HUES48 (cell line): ENCODE data around the gene TTC9C.

Source experiments
- H3K27ac ChIP-seq: one replicate; pipeline ENCODE4 v1.7.0; 2013; ENCODE audit warnings: low read depth, low read length, inconsistent platforms
- H3K27me3 ChIP-seq: 2 replicates; pipeline ENCODE4 v1.6.1; 2013; ENCODE audit warnings: mild to moderate bottlenecking, low read length; ENCODE audit not compliant: control insufficient read depth, insufficient read depth
- H3K36me3 ChIP-seq: 2 replicates; pipeline ENCODE4 v1.6.1; 2013; ENCODE audit warnings: low read length; ENCODE audit not compliant: control insufficient read depth, insufficient read depth
- H3K4me1 ChIP-seq: 2 replicates; pipeline ENCODE4 v1.6.1; 2013; ENCODE audit warnings: mild to moderate bottlenecking, low read length; ENCODE audit not compliant: control insufficient read depth, insufficient read depth
- H3K4me3 ChIP-seq: 2 replicates; pipeline ENCODE4 v1.5.1; 2013; ENCODE audit warnings: mild to moderate bottlenecking, low read depth, low read length
- H3K9ac ChIP-seq: 2 replicates; pipeline ENCODE4 v1.6.1; 2013; ENCODE audit warnings: mild to moderate bottlenecking, low read depth, low read length, moderate library complexity
- H3K9me3 ChIP-seq: 2 replicates; pipeline ENCODE4 v1.6.1; 2013; ENCODE audit warnings: low read length; ENCODE audit not compliant: control insufficient read depth, insufficient read depth

Gene TTC9C

DNA sequence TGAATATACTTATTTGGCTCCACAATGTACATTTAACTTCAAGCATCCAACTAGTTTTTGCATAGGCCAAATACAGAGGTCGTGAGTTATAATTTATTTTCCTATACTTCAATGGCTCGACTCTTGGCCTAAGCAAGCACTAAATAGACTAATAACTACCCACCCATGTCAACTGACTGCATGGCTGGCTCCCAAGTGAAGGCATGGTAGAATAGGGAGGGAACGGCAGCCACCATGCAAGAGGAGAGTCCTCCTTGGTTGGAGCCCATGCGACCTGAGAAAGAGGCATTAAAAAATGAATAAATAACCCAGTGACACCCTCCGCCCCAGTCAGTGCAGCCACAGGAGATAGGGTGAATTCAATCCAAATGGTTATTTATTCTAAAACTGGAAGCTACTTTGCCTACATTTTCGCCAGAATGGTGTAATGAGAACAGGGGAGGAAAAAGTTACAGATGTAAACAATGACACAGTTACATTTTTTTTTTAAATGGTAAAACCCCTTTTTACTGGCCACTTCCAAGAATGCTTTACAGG is 15.9 kb upstream of the TTC9C start:
- Histone ChIP-seq H3K4me1 (peaks cover 19% of the 10 kb centered on the region), H3K27me3 (no peaks in the 10 kb centered on the region), H3K27ac (peak overlapping the region; percentile 8), H3K36me3 (peaks cover 66% of the 10 kb centered on the region), H3K9ac (no peak overlapping the region), H3K9me3 (no peaks in the 10 kb centered on the region), H3K4me3 (no peak overlapping the region)

DNA sequence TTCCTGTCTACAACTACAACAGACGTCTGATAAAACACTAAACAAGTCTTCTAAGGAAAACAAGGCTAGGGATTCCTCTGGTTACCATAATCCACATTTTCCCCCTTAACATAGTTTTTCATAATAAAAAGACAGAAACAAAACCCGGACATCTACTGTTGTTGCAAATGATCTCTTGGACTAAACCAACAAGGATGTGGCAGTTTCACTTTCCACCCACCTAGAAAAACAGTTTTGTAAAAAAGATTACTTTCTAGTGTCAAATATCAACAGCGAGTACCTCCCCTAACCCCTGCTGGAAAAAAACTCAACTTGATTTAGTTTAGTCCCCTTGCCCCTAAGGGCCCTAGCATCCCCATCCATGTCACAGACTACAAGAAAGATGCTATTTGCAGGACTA is 15.4 kb upstream of the TTC9C start:
- H3K36me3 ChIP-seq: peaks cover 71% of the 10 kb centered on the region
- peaks cover 16% of the 10 kb centered on the region for H3K4me1 ChIP-seq
- H3K9ac ChIP-seq: no peak overlapping the region
- H3K4me3 ChIP-seq: no peak overlapping the region
- peak overlapping the region; percentile 74 for H3K27ac ChIP-seq
- H3K9me3 ChIP-seq: no peaks in the 10 kb centered on the region
- H3K27me3 ChIP-seq: no peaks in the 10 kb centered on the region

DNA sequence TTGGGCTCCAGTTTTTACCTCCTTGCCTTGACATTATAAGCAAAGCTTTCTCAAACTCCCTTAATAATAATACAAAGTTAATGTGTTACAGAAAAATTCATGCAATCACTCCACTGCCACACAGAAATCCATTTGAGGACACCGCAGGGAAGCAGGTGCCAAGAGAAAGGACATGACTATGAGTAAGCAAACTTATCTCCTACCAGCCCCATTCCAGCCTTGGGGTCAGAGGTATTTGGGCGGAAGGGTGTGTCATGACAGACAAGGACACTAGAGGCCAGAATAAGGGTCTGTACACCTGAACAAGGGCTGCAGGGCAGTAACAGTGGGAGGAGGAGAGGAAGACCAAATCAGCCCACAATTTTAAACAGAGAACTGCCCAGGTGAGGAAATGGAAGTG is 14.9 kb upstream of the TTC9C start:
- peaks cover 76% of the 10 kb centered on the region for H3K36me3 ChIP-seq
- no peaks in the 10 kb centered on the region for H3K9me3 ChIP-seq
- H3K27me3 ChIP-seq: no peaks in the 10 kb centered on the region
- peaks cover 11% of the 10 kb centered on the region for H3K4me1 ChIP-seq
- peak overlapping the region; percentile 74 for H3K27ac ChIP-seq
- H3K9ac ChIP-seq: no peak overlapping the region
- H3K4me3 ChIP-seq: no peak overlapping the region

DNA sequence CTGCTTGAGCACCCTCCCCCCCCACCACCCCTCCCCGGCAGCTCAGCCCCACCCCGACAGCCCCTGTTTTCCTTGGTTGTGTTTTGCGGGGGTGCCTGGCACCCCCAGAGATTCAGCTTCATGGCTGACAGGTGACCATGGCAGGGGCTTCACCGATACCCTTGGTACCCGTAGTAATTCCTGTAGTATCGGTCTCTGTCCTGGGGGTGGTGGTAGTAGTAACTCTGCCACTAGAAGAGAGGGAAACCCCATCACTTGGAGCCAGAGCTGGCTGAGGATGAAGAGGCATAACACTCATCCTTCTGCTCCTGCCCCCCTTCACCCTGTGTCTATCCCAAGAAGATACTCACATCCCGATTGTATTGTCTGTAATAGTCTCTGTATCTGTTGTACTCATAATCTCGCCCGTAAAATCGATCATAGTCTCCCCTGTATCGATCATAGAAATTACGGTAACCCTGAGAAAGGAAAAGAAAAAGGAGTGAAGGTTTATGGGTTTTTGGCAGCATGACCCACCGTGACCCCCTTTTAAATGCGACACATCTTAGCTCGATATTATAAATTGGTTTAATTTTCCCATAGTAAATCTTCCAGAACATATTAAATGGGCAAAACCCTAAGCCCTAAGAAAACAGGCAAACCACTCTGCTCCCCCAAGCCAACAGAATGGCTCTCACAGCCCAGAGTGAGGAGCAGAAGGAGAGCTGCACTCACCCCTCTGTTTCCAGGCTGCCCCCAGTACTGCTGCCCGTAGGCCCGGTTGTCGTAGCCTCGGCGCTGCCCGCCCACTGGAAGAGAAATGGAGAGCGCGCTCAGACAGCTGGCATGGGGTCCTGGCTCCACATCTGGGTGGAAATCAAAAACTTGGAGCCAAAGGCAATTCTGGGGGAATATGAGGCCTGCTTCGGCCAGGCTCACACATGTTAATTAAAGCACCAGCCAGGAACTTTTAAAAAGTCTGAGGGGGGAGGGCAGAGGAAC is 12.8 kb upstream of the TTC9C start:
- Histone ChIP-seq H3K4me1 (no peaks in the 10 kb centered on the region; the same call in 1 of the 2 replicates), H3K9me3 (no peaks in the 10 kb centered on the region), H3K27ac (peak overlapping the region; percentile 7), H3K36me3 (peaks cover 93% of the 10 kb centered on the region), H3K9ac (no peak overlapping the region), H3K27me3 (no peaks in the 10 kb centered on the region), H3K4me3 (no peak overlapping the region)

DNA sequence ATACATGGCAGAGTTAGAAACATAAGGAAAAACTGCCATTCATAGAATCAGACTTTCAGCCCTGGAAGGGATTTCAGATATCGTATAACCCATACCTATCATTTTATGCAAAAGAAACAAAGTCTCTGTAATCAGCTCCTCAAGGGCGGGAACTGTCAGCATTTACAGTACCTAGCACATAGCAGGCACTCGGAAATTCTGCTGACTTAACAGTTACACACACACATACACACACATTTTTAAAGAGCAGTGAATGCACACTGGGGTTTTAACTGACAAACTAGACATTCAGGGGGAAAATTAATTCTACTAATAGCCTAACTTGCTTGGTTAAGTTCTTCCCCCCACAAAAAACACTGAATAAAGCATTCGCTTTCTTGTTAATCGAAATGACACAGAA is 12.1 kb upstream of the TTC9C start:
- Histone ChIP-seq H3K36me3 (peaks cover 94% of the 10 kb centered on the region), H3K4me3 (no peak overlapping the region), H3K27me3 (no peaks in the 10 kb centered on the region), H3K9me3 (no peaks in the 10 kb centered on the region), H3K27ac (peak overlapping the region; percentile 7), H3K9ac (no peak overlapping the region), H3K4me1 (no peaks in the 10 kb centered on the region; the same call in 1 of the 2 replicates)

DNA sequence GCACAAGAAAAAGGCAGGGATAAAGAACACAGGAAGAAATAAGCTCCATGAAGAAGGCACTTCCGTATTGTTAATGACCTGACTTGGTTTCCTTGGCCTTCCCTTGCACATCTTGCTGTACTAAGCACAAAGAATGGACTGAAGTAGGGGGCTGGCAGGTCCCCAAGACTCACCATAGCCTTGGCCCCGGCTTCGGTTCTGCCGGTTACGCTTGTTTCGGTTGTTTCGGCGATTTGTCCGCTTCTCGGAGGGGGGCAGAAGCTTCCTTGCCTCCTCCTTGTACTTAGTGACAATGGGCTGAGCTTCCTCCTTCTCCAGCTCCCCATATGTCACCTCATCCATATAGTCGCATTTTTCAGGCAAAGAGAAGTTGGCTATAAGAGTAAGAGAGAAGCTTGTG is 11.5 kb upstream of the TTC9C start:
- H3K4me3 ChIP-seq: no peak overlapping the region
- H3K27ac ChIP-seq: no peak overlapping the region
- no peaks in the 10 kb centered on the region for H3K27me3 ChIP-seq
- H3K36me3 ChIP-seq: peaks cover 95% of the 10 kb centered on the region
- no peaks in the 10 kb centered on the region for H3K9me3 ChIP-seq
- no peak overlapping the region for H3K9ac ChIP-seq
- no peaks in the 10 kb centered on the region; the same call in 1 of the 2 replicates for H3K4me1 ChIP-seq

DNA sequence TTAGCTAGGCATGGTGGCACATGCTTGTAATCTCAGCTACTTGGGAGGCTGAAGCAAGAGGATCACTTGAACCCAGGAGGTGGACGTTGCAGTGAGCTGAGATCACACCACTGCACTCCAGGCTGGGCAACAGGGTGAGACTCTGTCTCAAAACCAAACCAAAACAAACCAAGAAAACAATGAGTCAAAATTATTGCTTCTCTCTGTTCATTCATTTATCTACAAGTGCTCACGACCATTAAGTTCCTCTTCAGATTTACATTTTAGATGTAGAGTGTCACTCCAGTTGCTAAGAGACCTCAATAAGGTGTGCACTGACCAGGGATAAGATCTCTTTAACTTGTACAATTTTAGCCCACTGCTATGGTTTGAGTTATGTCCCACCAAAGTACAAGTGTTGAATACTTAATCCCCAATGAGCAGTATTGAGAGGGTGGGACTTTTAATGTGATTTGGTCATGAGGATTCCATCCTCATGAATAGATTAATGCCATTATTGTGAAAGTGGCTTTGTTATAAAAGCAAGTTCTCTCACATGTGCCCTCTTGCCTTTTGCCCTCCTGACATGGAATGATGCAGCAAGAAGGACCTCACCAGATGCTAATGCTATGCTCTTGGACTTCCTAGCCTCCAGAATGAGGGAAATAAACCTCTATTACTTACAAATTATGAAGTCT is 8.8 kb upstream of the TTC9C start:
- H3K36me3 ChIP-seq: peaks cover 97% of the 10 kb centered on the region
- H3K4me3 ChIP-seq: no peak overlapping the region
- H3K9me3 ChIP-seq: no peaks in the 10 kb centered on the region
- H3K27me3 ChIP-seq: no peaks in the 10 kb centered on the region
- H3K4me1 ChIP-seq: peaks cover 4% of the 10 kb centered on the region; the same call in 1 of the 2 replicates
- H3K9ac ChIP-seq: no peak overlapping the region
- H3K27ac ChIP-seq: no peak overlapping the region

DNA sequence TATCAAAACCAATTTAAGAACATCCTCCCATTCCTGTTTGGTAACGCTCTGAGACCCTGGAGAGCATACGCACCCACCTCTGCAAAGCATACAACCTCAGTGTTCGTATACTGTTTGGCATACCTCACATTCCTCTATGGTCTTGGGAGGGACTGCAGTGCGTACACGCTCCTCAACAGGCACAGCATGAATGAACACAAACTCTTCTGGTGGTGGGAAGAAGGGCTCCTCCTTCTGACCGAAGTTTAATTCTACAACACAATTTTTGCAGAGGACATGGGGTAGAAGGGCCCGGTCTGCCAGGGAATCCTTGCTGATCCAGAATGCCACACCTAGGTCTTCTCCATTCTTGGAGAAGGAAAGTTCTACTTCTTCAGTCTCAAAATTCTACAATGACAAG is 6.3 kb upstream of the TTC9C start:
- Histone ChIP-seq H3K9me3 (no peaks in the 10 kb centered on the region), H3K27ac (no peak overlapping the region), H3K36me3 (peaks cover 78% of the 10 kb centered on the region), H3K27me3 (no peaks in the 10 kb centered on the region), H3K4me3 (no peak overlapping the region), H3K4me1 (0 out of 2 replicates have a peak, but pooled peaks cover 9% of the 10 kb centered on the region), H3K9ac (no peak overlapping the region)

DNA sequence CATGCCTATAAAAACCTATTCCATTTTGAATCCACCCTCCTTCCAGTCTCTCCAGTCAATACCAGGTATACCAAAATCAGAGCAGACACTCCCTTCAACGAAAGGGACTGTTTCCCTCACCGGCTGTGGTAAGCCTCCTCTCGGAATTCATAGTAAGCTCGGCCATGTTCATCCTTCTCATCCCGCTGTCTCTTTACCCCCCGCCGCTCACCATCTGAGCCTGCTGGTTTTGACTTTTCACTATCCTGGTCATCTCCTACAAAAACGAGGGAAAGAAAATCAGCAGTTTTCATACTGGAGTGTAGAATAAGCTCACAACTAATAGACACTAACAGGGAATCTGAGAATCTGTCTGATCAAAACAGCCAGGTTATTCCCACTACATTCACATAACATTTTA is 4.1 kb upstream of the TTC9C start:
- peaks cover 57% of the 10 kb centered on the region for H3K36me3 ChIP-seq

DNA sequence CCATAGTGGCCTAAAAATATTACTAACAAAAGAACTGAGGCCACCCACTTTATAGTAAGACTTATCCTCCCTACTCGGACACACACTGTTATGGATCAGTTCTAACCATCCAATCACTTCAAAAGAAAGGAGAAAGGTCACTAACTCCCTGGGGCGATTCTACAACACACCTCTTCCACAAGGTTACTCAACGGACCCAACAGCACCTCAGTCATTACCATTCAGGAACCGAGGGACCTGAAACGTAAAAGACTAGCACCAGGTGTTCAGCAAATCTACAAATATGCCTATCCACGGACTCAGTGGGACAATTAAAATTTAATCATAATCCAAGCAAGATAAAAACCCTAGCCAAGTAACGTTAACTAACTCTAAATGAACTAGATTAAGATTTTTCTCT is 2.6 kb upstream of the TTC9C start:
- Histone ChIP-seq H3K36me3 (peaks cover 47% of the 10 kb centered on the region), H3K9ac (peak overlapping the region; percentile 71), H3K9me3 (no peaks in the 10 kb centered on the region), H3K4me1 (0 out of 2 replicates have a peak, but pooled peaks cover 9% of the 10 kb centered on the region), H3K27ac (peak overlapping the region; percentile 98), H3K27me3 (no peaks in the 10 kb centered on the region), H3K4me3 (peak overlapping the region; percentile 88)

More for the DNA sequence above, 4.1 kb upstream of the TTC9C start:
- 0 out of 2 replicates have a peak, but pooled peaks cover 9% of the 10 kb centered on the region for H3K4me1 ChIP-seq
- no peaks in the 10 kb centered on the region for H3K27me3 ChIP-seq
- H3K27ac ChIP-seq: no peak overlapping the region
- H3K9ac ChIP-seq: no peak overlapping the region
- H3K4me3 ChIP-seq: no peak overlapping the region
- no peaks in the 10 kb centered on the region for H3K9me3 ChIP-seq
